ENCODE data around the gene MRPS2. TPM values are rescaled to one million over a fixed set of nuclear protein-coding genes. Genes with fewer than 3 reads are reported as not detected.

The MRPS2 gene
- total RNA-seq, 1 donor from 2014 or later = 23.4 TPM

DNA sequence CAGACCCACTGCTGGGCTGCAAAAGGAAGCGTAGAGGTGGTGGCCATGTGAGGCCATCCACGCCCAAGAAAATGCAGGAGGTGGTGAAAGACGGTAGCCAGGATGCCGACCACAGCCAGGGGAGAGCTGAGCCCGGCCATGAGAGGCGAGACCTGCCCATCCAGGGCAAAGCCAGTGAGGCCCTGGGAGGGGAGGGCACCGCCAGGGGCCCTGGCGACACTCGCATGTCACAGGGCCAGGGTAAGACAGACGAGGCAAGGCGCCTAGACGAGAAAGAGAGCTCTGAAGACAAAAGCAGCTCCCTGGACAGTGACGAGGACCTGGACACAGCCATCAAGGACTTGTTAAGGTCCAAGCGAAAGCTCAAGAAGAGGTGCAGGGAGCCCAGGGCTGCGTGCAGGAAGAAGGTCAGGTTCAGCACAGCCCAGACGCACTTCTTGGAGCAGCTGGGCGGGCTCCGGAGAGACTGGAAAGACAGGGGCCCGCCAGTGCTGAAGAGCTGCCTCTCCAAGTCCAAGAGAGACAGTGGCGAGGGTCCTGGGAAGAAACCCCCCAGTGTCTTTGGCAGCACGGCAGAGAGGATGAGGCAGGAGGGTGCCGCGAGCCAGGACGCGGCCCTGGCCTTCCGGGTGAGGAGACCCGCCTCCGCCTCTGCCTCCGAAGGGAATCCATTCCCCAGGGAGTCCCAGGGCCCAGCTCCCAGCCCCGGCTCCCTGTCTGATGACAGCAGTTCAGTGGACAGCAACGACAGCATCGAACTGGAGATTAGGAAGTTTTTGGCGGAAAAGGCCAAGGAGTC lies 14.0 kb upstream of the MRPS2 start:
- no peak overlapping the region for H3K9ac ChIP-seq
- no peak for DNase-seq (ENCODE audit: low spot score)
- H3K27ac ChIP-seq = no peak overlapping the region
- TF ChIP-seq CTCF (IDR thresholded peaks at IDR 0.05) (no peak), EZH2phosphoT487 (IDR thresholded peaks at IDR 0.05) (no peak), EZH2 (IDR thresholded peaks at IDR 0.05) (no peak)
- peaks cover 23% of the 10 kb centered on the region for H3K79me2 ChIP-seq (ENCODE audit: low read depth)
- peaks cover 1% of the 10 kb centered on the region for H3K4me1 ChIP-seq
- no peaks in the 10 kb centered on the region for H3K27me3 ChIP-seq
- no peaks in the 10 kb centered on the region for H3K9me3 ChIP-seq (ENCODE audit: low read depth)
- Mint-ChIP-seq H3K4me1 (peaks cover 4% of the 10 kb centered on the region), H3K4me3 (no peak overlapping the region), H3K27me3 (ENCODE audit: insufficient read depth, low read depth) (peaks cover 2% of the 10 kb centered on the region), H3K27ac (no peak overlapping the region), H3K36me3 (peaks cover 14% of the 10 kb centered on the region), H3K9me3 (no peaks in the 10 kb centered on the region)
- H3K4me3 ChIP-seq = no peak overlapping the region
- H4K20me1 ChIP-seq (ENCODE audit: low read depth) = peaks cover 35% of the 10 kb centered on the region
- H3F3A ChIP-seq (ENCODE audit: low read depth) = no peaks in the 10 kb centered on the region
- no peak overlapping the region for H3K4me2 ChIP-seq
- H3K36me3 ChIP-seq = no peaks in the 10 kb centered on the region
- no peak overlapping the region for H2AFZ ChIP-seq (replicated peaks)

GRCh38 chr9:135487281-135488012 lies 13.0 kb upstream of the MRPS2 start:
- no peaks in the 10 kb centered on the region for H3K36me3 ChIP-seq
- no peak for DNase-seq (ENCODE audit: low spot score)
- no peaks in the 10 kb centered on the region for H3K9me3 Mint-ChIP-seq

DNA sequence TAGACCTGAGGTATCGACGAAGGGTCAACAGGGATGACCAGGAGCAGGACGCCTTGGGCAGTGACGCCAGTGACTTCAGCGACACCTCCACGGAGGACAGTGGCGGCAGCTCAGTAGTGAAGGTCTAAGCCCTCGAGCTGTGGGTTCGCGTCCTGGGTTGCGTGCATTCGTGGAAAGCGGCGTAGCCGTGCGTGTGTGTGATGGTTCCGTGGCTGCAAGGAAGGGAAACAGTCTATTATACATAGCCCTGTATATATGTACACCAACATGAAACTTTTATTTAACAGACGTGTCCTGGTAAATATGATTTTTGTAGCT lies 12.5 kb upstream of the MRPS2 start:
- H3K27ac ChIP-seq = no peak overlapping the region
- no peak overlapping the region for H3K27ac Mint-ChIP-seq
- no peak overlapping the region for H3K4me2 ChIP-seq
- no peak overlapping the region for H3K9ac ChIP-seq
- no peaks in the 10 kb centered on the region for H3K36me3 ChIP-seq
- H3K4me1 ChIP-seq = no peaks in the 10 kb centered on the region
- no peaks in the 10 kb centered on the region for H3F3A ChIP-seq (ENCODE audit: low read depth)
- no peak overlapping the region for H2AFZ ChIP-seq (replicated peaks)
- H3K36me3 Mint-ChIP-seq = peaks cover 11% of the 10 kb centered on the region
- peaks cover 9% of the 10 kb centered on the region for H3K79me2 ChIP-seq (ENCODE audit: low read depth)
- no peak for TF ChIP-seq EZH2 (IDR thresholded peaks at IDR 0.05)
- no peak for TF ChIP-seq CTCF (IDR thresholded peaks at IDR 0.05)
- no peak for TF ChIP-seq EZH2phosphoT487 (IDR thresholded peaks at IDR 0.05)
- H4K20me1 ChIP-seq (ENCODE audit: low read depth) = peaks cover 24% of the 10 kb centered on the region
- H3K4me3 Mint-ChIP-seq = no peak overlapping the region
- H3K27me3 Mint-ChIP-seq (ENCODE audit: insufficient read depth, low read depth) = peaks cover 2% of the 10 kb centered on the region
- no peaks in the 10 kb centered on the region for H3K27me3 ChIP-seq
- no peak for DNase-seq (ENCODE audit: low spot score)
- H3K9me3 Mint-ChIP-seq = no peaks in the 10 kb centered on the region
- H3K9me3 ChIP-seq (ENCODE audit: low read depth) = no peaks in the 10 kb centered on the region
- H3K4me3 ChIP-seq = no peak overlapping the region
- H3K4me1 Mint-ChIP-seq = no peaks in the 10 kb centered on the region

More at GRCh38 chr9:135487281-135488012, 13.0 kb upstream of the MRPS2 start:
- no peak overlapping the region for H3K4me3 Mint-ChIP-seq
- H3K4me1 ChIP-seq = no peaks in the 10 kb centered on the region
- no peak overlapping the region for H3K4me3 ChIP-seq
- H3K36me3 Mint-ChIP-seq = peaks cover 13% of the 10 kb centered on the region
- peaks cover 14% of the 10 kb centered on the region for H3K79me2 ChIP-seq (ENCODE audit: low read depth)
- H2AFZ ChIP-seq (replicated peaks) = no peak overlapping the region
- no peak overlapping the region for H3K27ac Mint-ChIP-seq
- H3K27me3 ChIP-seq = no peaks in the 10 kb centered on the region
- TF ChIP-seq EZH2phosphoT487 (IDR thresholded peaks at IDR 0.05) (no peak), EZH2 (IDR thresholded peaks at IDR 0.05) (no peak), CTCF (IDR thresholded peaks at IDR 0.05) (no peak)
- no peaks in the 10 kb centered on the region for H3K9me3 ChIP-seq (ENCODE audit: low read depth)
- peaks cover 25% of the 10 kb centered on the region for H4K20me1 ChIP-seq (ENCODE audit: low read depth)
- peaks cover 2% of the 10 kb centered on the region for H3K27me3 Mint-ChIP-seq (ENCODE audit: insufficient read depth, low read depth)
- H3K4me1 Mint-ChIP-seq = no peaks in the 10 kb centered on the region
- no peak overlapping the region for H3K9ac ChIP-seq
- H3F3A ChIP-seq (ENCODE audit: low read depth) = no peaks in the 10 kb centered on the region
- no peak overlapping the region for H3K4me2 ChIP-seq
- H3K27ac ChIP-seq = no peak overlapping the region

Measured in neural progenitor cell (in vitro differentiated cells).